ENCODE data around the gene TMEM88.
A peak's percentile ranks its signal among the peaks of the same experiment; 100 is the strongest.

TMEM88 gene

DNA sequence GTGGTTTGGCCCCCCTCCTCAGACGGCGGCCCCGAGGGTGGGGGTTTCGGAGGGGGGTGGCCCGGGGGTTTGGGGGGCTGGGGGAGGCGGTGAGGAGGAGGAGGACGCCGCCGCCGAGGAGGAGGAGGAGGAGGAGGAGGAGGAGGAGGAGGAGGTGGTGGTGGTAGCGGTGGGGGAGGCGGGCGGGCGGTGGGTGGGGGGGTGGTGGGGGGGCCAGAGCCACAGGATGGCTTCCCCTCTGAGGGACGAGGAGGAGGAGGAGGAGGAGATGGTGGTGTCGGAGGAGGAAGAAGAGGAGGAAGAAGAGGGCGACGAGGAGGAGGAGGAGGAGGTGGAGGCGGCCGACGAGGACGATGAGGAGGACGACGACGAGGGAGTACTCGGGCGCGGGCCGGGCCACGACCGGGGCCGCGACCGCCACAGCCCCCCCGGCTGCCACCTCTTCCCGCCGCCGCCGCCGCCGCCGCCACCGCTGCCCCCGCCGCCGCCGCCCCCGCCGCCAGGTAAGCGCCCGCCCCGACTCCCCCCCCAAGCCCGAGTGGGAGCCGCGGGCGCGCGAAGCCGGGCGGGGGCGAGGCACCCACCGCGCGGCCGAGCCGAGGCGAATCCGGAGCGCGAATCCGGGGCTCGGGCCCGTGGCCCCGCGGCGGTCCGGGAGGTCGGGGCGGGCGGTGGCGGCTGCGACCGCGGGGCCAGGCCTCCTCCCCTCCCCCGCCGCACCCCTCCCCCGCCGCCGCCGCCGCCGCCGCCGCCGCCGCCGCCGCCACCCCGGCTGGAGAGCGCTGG, 29.9 kb downstream of the TMEM88 start:
- no peak for DNase-seq (ENCODE audit: low spot score)

DNA sequence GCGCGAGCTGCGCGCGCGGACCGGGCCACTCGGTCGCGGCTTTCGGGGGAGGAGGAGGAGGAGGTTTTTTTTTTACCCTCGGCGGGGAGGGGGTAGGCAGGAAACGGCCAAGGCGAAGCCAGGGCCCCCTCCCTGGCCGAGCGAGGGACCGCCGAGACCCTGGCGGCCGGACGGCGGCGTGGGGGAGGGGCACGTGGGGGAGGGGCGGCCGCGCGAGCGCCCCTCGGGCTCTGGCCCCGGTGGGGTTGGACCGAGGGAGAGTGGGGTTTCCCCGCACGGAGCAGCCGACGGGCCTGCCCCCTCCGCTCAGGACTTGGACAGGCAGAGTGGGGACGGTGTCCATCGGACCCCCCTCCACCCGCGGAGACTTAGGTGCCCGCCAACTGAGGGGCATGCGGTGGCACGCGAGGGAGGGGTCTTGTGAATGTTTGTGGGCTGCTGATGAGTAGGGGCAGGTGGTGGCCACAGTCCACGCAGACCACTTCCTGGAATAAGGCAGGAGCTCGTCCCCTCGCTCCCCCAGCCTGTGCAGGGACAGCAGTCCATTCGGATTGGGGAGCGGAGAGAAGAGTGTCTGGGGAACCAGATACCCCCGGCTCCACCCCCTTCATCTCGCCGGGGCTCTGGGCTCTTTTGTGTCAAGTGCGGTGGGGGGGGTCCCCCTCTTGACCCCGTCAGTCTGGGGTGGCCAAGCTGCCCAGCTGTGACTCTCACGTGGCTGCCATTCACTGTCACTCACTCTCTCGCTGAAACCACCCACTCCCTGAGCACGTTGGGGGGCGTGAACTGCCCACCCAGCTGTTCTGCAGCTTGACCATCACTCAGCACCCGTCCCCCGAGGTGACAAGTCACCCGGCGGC, 30.7 kb downstream of the TMEM88 start:
- DNase-seq (ENCODE audit: low spot score): peak; percentile 83

DNA sequence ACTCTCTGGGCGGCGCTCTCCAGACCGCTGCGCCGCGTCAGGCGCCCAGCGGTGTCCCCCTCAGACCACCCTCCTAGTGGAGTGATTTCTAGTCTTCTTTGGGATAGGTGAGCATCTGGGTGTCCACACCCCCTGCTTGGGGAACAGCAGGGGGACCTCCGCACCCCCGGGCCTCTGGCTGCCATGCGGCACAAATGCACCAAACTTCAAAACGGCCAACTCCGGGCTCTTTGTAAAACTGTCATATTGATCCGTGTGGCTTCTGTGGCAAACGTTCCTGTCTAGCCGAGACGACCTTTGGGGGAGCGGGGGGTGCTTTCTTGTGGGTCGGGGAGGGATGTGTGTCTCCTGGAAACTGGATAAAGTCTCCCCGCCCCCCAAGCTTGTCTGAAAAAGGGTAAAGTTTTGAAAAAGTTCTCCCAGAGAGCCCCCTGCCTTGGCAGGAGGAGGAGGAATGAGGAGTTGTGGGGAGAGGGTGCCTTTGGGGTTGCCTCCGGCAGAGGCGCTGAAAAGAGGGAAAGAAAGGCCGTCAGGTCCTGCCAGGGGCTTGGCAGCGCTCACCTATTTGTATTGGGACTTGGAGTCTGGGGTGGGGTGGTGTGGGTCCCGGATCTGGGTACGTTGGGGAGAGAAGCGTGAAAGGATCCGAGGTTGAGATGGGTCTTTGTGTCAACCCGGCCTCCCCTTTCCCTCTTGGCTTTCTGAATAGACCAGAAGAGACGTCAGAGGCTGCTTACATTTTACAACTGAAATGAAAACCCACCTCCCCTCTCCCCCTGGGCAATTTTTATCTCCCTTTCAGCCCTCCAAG, 31.6 kb downstream of the TMEM88 start:
- peak; percentile 77 for DNase-seq (ENCODE audit: low spot score)

DNA sequence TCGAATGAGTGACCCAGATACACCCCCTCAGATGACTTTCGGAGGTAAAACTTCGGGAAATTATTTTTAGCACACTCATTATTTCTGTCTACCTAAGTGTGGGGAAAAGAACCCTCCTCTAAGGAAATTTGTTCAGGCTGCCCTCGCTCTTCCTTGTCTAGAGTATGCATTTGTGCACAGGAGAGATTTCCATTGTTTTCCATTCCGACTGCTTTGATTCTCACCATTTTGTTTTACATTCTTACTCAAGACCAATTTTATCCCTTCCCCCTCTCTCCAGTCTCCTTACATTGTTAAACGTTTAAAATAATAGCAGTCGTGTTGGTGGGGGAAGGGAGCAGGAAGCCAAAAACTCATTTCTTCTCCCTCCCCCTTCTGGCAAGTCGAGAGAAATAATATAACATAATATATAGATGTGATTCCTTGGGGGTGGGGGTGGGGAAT, 32.2 kb downstream of the TMEM88 start:
- DNase-seq (ENCODE audit: low spot score): no peak

DNA sequence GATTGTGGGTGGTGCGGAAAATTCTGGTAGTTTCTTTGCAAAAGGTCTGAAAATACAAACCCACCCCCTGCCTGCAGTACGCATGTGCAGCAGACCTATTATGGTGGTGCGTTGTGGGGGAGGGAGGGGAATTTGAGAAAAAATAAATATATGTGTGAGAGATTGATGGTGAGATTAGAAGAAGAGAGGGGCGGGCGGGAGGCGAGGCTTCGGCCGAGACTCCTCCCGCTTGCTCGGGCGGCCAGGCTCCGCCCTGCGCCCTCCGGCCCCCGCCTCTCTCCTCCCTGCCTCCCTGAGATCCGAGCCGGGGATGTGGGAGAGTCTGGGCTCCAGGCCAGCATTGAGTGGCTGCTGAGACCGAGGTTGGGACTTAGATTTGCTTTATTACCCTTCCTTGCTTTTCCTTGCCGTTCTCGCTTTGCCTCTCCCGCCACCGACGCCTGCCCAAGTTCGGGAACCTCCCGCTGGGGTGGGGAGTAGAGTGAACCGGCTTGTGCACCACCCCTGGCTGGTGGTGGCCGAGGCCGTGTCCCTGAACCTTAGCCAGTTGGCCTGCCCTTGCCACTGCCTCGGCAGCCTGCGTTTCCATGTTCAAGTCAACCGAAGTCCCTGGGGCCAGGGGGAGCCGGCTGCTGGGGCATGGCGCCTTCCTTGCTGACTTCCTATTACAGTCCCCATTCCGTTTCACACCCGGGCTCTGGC, 32.8 kb downstream of the TMEM88 start:
- peak; percentile 90 for DNase-seq (ENCODE audit: low spot score)

DNA sequence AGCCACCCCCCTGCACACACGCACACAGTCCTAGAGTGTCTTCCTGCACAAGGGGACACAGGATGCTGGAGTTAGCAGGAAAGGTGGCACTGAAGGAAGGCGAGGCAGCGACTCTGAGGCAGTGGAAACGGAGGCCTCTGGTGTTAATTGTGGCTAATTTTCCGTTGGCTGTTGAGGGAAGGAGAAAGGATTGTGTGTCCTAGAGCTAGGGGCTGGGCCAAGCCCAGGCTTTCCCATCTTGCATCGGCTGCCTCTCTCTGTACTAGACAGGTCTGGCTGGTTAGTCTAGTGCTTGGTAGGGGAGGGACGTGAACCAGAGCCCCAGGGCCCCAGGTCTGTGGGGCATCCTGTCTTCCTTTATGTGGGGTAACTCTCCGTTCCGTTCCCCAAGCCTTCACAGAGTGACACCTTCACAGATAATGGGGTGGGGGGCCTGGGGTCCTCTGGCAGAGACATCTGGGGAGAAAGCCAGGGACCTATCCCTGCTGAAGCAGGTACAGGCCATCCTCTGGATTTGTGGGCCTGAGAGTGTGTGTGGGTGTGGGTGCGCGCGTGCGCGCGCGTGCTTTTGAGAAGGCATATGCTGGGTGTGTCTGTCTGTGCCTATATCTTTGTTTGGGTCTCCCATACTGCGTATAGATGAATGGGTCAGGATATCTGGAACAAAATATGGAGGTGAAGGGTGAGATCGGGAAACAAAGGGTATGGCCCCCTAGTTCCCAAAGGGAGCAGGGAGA, 33.5 kb downstream of the TMEM88 start, which contains the start of gene CHD3:
Gene CHD3 (plus strand): TSS at position 606 of the 737 bp plus-strand sequence. CDS start 212 bp downstream, outside the sequence.
- no peak for DNase-seq (ENCODE audit: low spot score)

DNA sequence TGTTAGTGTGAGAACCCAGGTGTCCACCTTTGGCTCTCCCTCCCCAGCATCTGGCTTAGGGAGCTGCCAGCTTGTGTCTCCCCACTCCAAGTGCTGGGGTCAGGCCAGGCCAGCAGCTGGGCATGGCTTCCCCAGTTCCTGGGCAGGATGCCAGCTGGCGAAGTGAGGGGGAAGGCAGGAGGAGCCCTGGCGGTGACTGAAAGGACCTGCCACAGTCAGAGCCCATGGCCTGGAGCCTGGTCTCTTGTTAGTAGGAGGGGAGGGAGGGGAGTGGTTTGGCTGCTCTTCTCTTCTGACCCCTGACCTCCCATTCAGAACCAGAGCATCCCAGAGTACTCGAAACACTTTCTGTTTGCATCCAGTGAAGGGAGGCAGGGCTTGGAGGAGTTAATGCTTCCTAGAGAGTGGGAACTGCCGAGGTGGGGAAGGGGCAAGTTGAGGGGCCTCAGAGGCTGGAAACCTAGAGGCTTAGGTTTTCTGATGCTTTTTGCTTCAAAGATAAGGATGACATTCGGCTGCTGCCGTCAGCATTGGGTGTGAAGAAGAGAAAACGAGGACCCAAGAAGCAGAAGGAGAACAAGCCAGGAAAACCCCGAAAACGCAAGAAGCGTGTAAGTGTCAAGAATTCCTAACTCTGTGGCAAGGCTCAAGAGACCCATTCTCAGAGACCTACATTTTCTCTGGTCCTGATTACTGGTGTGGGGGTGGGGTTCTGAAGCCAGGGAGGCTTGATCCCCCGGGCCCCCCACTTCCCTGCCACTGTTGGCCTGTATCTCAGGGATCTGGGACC, 34.5 kb downstream of the TMEM88 start:
- DNase-seq (ENCODE audit: low spot score): peak; percentile 87

DNA sequence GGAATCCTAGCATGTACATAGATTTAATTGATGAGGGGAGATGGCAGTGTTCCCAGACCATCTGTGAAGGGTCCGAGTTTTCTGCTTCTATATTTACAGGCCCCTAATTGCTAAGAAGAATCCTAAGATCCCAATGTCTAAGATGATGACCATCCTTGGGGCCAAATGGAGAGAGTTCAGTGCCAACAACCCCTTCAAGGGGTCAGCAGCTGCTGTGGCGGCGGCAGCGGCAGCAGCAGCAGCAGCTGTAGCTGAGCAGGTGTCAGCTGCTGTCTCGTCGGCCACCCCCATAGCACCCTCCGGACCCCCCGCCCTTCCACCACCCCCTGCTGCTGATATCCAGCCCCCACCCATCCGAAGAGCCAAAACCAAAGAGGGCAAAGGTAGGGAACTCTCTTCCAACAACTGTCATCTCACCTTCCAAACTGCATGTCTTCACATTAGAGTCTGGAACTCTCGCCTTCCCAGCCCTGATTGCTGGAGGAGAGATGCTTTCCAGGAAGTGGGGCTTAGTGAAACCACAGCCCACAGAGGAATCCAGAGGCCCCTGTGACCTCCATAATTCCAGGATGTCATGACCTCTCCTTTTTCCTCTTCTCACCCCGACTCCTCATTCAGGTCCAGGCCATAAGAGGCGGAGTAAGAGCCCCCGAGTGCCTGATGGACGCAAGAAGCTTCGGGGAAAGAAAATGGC, 38.5 kb downstream of the TMEM88 start:
- DNase-seq (ENCODE audit: low spot score): peak; percentile 24

DNA sequence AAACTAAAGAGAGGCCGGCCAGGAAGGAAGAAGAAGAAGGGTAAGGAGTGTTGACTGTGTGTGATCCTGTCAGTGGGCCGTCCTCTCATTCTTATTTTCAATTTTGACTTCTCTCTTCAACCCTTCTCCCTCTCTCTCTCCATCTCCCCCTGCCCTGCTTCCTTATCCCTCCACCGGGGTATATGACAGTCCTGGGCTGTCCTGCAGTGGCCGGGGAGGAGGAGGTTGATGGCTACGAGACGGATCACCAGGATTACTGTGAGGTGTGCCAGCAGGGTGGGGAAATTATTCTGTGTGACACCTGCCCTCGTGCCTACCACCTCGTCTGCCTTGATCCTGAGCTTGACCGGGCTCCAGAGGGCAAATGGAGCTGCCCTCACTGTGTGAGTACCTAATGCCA, 39.4 kb downstream of the TMEM88 start:
- DNase-seq (ENCODE audit: low spot score): peak; percentile 34

DNA sequence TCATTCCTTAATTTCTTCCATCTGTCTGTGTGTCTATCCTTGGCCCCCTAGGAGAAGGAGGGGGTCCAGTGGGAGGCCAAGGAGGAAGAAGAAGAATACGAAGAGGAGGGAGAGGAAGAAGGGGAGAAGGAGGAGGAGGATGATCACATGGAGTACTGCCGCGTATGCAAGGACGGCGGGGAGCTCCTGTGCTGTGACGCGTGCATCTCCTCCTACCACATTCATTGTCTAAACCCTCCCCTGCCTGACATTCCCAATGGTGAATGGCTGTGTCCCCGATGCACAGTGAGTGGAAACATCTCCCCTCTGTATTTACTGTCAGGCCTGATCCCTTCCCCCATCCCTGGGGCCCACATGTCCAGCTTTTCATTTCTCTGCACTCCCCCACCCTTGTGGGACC, 40.0 kb downstream of the TMEM88 start:
- peak; percentile 39 for DNase-seq (ENCODE audit: low spot score)

DNA sequence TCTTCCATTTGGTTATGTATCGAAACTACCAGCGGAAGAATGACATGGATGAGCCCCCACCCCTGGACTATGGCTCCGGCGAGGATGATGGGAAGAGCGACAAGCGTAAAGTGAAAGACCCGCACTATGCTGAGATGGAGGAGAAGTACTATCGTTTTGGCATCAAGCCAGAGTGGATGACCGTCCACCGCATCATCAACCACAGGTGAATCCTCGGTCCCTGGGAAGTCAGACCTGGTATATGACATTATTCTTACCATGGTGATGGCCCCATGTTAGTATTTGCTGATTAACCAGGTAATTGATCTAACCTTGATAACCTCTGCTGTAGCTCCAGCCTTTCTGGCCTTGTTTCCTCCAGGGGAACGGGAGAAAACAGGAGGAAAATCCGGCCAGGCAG, 42.2 kb downstream of the TMEM88 start:
- peak; percentile 28 for DNase-seq (ENCODE audit: low spot score)

DNA sequence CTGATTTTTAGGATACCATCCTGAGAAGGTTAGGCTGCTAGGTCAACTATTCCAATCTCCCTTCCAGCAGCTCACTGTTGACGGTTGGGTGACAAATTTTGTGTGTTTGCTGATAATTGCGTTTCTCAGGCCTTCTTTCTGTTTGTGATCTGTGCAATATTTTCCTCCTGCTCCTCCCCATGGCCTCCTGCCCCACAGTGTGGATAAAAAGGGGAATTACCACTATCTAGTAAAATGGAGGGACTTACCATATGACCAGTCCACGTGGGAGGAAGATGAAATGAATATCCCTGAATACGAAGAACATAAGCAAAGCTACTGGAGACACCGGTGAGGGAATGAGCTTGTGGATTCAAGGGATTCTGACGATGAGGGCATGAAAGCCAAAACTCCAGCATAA, 42.9 kb downstream of the TMEM88 start:
- DNase-seq (ENCODE audit: low spot score): peak; percentile 16

DNA sequence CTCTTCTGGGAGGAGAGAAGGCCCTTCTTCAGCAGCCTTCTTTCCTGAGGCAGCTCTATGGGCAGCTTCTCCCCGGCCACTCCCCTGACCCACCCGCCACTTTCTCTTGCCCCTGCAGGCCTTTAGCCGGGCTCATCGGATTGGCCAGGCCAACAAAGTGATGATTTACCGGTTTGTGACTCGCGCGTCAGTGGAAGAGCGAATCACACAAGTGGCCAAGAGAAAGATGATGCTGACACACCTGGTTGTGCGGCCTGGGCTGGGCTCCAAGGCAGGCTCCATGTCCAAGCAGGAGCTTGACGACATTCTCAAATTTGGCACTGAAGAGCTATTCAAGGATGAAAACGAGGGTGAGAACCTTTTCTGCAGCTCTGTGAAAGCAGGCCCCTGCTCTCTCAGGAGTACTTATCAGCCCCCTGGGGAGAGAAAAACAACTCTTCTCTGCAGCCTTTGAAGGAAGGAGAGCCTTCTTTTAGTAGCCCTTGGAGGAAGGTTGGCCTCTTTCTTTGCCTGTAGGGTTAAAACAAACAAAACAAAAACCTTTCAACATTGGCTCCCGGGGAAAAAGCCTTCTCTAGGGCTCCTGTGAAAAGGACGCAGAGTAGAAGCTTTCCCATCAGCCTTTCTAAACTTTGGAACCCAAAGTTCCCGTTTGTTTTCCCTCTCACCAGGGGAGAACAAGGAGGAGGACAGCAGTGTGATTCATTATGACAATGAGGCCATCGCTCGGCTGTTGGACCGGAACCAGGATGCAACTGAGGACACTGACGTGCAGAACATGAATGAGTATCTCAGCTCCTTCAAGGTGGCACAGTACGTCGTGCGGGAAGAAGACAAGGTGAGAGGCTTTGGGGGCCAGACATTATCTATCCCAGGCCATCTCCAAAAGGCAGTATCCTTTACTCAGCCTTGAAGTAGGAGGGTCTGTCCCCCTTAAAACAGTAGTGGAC, 48.6 kb downstream of the TMEM88 start:
- DNase-seq (ENCODE audit: low spot score): no peak
